HL-60 (cell line): ENCODE measurements around the gene NR2C2AP.
"Not testable (repeated sequence)": the region's sequence is repeated elsewhere in the genome, so short reads cannot be mapped to it uniquely, and the experiment has no call there.

Source experiments
- DNase-seq, 2 experiments: peaks; one replicate each; pipeline ENCODE4 v3.0.0-alpha.2; 2010 to 2020; ENCODE audit warnings: low read depth in 1 of 2, low spot score in 1 of 2
- H3K27ac ChIP-seq: fragments of 250-450 bp; sonication (Bioruptor Pico); replicated peaks from 2 replicates; pipeline ENCODE4 v1.5.1; 2020; ENCODE audit warnings: mild to moderate bottlenecking, moderate library complexity
- H3K27me3 ChIP-seq: fragments of 250-450 bp; sonication (Bioruptor Pico); 2 replicates; pipeline ENCODE4 v1.5.1; 2021; ENCODE audit warnings: mild to moderate bottlenecking, moderate library complexity; ENCODE audit not compliant: insufficient read depth, poor library complexity, severe bottlenecking
- H3K4me3 ChIP-seq: replicated peaks from 2 replicates; pipeline ENCODE4 v1.5.1; 2011; ENCODE audit warnings: mild to moderate bottlenecking, control low read depth, low read length; ENCODE audit not compliant: insufficient read depth
- CTCF ChIP-seq: IDR thresholded peaks from one replicate; pipeline ENCODE4 v1.5.1; 2011; ENCODE audit warnings: low read length, control low read depth, inconsistent platforms; ENCODE audit not compliant: insufficient read depth
- GABPA ChIP-seq: IDR thresholded peaks from 2 replicates; pipeline ENCODE4 v1.6.1; 2012; ENCODE audit warnings: low read depth
- POLR2AphosphoS5 ChIP-seq: IDR thresholded peaks from 2 replicates; pipeline ENCODE4 v1.6.1; 2012; ENCODE audit warnings: low read depth
- SPI1 ChIP-seq: IDR thresholded peaks from 2 replicates; pipeline ENCODE4 v1.6.1; 2012; ENCODE audit warnings: low read depth, mild to moderate bottlenecking, borderline replicate concordance
- TF ChIP-seq, protein P1 (sequence below): IDR thresholded peaks from 2 replicates; pipeline ENCODE4 v1.6.1; 2012; ENCODE audit warnings: low read depth; ENCODE audit not compliant: insufficient replicate concordance

Gene NR2C2AP

DNA sequence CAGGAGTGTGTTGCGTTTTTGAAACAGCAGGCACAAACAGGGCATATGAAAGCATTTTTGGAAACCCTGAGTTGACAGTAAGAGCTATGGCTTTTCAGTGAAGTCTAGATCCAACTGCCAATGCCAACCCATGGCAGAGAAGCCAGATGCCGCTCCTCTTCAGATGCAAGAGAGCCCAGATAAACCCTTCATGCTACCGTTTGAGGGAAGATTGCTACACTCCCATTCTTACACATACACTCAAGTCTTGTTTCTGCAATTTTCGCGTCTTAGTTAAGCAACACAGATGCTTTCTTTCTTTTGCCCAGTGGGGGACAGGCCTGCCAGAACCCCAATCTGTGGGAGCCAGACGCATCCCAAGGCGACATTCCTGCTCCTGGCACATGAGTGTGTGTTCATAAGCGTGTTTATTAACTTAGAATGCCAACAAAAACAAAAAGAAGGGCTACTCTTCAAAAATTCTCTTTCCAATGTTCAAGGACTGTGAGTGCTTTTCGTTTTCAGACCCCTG lies 21.7 kb downstream of the NR2C2AP start:
- H3K27ac ChIP-seq = peak overlapping the region; percentile 82
- DNase-seq = peak in 1 of 2 experiments; percentile 83
- H3K27me3 ChIP-seq = no peaks in the 10 kb centered on the region
- TF ChIP-seq, protein P1, sequence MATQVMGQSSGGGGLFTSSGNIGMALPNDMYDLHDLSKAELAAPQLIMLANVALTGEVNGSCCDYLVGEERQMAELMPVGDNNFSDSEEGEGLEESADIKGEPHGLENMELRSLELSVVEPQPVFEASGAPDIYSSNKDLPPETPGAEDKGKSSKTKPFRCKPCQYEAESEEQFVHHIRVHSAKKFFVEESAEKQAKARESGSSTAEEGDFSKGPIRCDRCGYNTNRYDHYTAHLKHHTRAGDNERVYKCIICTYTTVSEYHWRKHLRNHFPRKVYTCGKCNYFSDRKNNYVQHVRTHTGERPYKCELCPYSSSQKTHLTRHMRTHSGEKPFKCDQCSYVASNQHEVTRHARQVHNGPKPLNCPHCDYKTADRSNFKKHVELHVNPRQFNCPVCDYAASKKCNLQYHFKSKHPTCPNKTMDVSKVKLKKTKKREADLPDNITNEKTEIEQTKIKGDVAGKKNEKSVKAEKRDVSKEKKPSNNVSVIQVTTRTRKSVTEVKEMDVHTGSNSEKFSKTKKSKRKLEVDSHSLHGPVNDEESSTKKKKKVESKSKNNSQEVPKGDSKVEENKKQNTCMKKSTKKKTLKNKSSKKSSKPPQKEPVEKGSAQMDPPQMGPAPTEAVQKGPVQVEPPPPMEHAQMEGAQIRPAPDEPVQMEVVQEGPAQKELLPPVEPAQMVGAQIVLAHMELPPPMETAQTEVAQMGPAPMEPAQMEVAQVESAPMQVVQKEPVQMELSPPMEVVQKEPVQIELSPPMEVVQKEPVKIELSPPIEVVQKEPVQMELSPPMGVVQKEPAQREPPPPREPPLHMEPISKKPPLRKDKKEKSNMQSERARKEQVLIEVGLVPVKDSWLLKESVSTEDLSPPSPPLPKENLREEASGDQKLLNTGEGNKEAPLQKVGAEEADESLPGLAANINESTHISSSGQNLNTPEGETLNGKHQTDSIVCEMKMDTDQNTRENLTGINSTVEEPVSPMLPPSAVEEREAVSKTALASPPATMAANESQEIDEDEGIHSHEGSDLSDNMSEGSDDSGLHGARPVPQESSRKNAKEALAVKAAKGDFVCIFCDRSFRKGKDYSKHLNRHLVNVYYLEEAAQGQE = no peak
- TF ChIP-seq POLR2AphosphoS5 = peak; percentile 20; the same call in 1 of the 2 replicates
- H3K4me3 ChIP-seq = no peak overlapping the region

DNA sequence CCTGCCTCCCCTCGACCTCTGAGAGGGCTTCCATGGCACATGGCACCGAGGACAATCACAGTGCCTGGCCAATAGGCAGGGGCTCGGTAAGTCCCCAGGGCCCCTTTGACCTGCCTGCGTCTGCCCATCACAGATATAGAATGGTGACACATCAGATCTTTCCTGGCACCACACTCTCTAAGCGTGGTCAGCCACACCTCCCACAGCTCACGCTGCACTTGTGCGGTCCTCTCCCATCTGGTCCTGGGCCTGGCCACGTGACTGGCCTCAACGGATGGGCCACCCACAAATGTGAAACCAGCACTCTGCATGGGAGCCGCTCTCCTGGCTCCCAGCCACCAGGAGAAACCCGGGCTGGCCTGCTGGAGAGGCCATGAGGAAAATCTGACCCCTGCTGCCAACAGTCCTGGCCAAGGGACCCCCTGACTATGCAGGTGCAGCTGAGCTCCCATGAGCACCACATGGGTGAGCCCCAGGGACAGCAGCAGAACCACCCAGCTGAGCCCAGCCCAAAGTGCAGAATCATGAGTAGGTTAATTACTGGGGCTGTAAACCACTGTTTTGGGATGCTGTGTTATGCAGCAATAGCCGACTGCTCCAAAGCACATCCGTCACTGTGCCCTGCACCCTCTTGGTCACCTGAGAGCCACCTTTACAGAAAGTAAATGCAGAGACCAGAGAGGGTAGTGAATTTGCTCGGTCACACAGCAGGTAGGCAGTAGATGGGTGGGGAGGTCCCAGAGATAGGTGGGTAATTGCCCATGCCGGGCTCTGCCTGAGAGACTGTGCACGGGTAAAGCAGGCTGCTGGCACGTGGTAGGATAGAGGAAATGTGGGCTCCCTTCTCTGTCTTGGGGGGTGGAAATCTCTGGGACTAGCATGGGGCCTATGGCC lies 23.4 kb downstream of the NR2C2AP start:
- Histone ChIP-seq H3K4me3 (no peak overlapping the region), H3K27ac (peak overlapping the region; percentile 82), H3K27me3 (no peaks in the 10 kb centered on the region)
- DNase-seq = no peak
- TF ChIP-seq POLR2AphosphoS5 (no peak), SPI1 (no peak), GABPA (no peak)
- TF ChIP-seq, protein P1 = no peak

DNA sequence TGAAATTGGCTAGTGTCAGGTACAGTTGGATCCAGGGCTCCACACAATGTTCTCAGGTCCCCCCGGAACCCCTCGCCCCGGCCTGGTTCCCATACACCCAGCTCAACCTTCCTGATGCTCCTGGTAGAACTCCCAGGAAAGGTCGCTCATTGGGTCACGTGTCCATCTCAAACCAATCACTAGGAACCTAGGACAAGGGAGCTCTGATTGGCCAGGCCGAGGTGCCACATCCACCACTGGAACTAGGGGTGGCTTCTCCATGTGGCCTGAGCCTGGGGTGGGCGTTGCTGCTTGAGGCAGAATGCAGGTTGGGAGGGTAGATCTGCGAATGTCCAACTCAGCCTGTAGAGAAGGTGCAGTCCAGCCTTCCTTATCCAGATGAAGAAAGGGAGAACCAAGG lies 26.3 kb downstream of the NR2C2AP start:
- H3K27me3 ChIP-seq = no peaks in the 10 kb centered on the region
- TF ChIP-seq GABPA (no peak), SPI1 (no peak), CTCF (no peak), POLR2AphosphoS5 (no peak)
- TF ChIP-seq, protein P1 = no peak
- no peak overlapping the region for H3K27ac ChIP-seq
- H3K4me3 ChIP-seq = no peak overlapping the region
- no peak for DNase-seq

GRCh38 chr19:19173243-19173642 lies 30.0 kb downstream of the NR2C2AP start:
- not testable (repeated sequence) for H3K27me3 ChIP-seq, DNase-seq, H3K4me3 ChIP-seq, H3K27ac ChIP-seq
- peak; percentile 70 for TF ChIP-seq SPI1
